ENCODE measurements around the gene IRF1.
A peak's percentile ranks its signal among the peaks of the same experiment; 100 is the strongest.

Gene IRF1

GRCh38 chr5:132447196-132447595 lies 43.4 kb downstream of the IRF1 start:
- Histone ChIP-seq H4K8ac (ENCODE audit: low read depth, low read length) (no peak overlapping the region), H3K79me1 (ENCODE audit: low read length) (peaks cover 12% of the 10 kb centered on the region), H3K4me1 (ENCODE audit: control insufficient read depth in 1 of 2, insufficient read depth in 2 of 2, low read length in 2 of 2) (peaks cover 17 to 23% of the 10 kb centered on the region in 2 experiments), H3K4me3 (ENCODE audit: low read depth, low read length) (no peak overlapping the region), H3K4ac (ENCODE audit: low read depth, low read length) (no peak overlapping the region), H3K9ac (ENCODE audit: low read length) (no peak overlapping the region), H3K27me3 (ENCODE audit: insufficient read depth, low read length) (no peaks in the 10 kb centered on the region), H3K9me3 (ENCODE audit: insufficient read depth, low read depth, low read length) (peaks cover 1% of the 10 kb centered on the region), H3K18ac (ENCODE audit: low read length) (no peak overlapping the region), H2AK5ac (ENCODE audit: low read length) (no peak overlapping the region), H4K91ac (ENCODE audit: low read depth, low read length) (peak overlapping the region; percentile 29), H3K4me2 (ENCODE audit: low read length) (no peak overlapping the region), H4K12ac (ENCODE audit: low read depth, low read length) (no peak overlapping the region), H2BK120ac (ENCODE audit: insufficient read depth, low read length, poor library complexity) (no peak overlapping the region), H2BK12ac (ENCODE audit: low read length) (peak overlapping the region; percentile 10), H2BK5ac (ENCODE audit: low read depth, low read length, poor library complexity) (no peak overlapping the region), H2AFZ (ENCODE audit: insufficient read depth, low read length, poor library complexity) (no peak overlapping the region), H3K27ac (ENCODE audit: low read depth, low read length) (no peak overlapping the region), H3K23ac (ENCODE audit: low read length) (no peak overlapping the region), H3K79me2 (ENCODE audit: control insufficient read depth, insufficient read depth, low read length, poor library complexity) (no peaks in the 10 kb centered on the region), H3K36me3 (ENCODE audit: control insufficient read depth in 1 of 2, insufficient read depth in 2 of 2, low read length in 2 of 2) (no peaks in the 10 kb centered on the region), H3K14ac (ENCODE audit: low read length) (no peak overlapping the region)
- peak in 1 of 2 donors; percentile 18 for DNase-seq
- no CpG with 5 or more reads among the region's 2 CpGs for WGBS (ENCODE audit: extremely low coverage, insufficient coverage, insufficient read length)

GRCh38 chr5:132446621-132447020 lies 44.0 kb downstream of the IRF1 start:
- Histone ChIP-seq H3K4ac (ENCODE audit: low read depth, low read length) (no peak overlapping the region), H4K12ac (ENCODE audit: low read depth, low read length) (no peak overlapping the region), H3K79me2 (ENCODE audit: control insufficient read depth, insufficient read depth, low read length, poor library complexity) (no peaks in the 10 kb centered on the region), H3K9ac (ENCODE audit: low read length) (peak overlapping the region; percentile 45), H2AFZ (ENCODE audit: insufficient read depth, low read length, poor library complexity) (peak overlapping the region; percentile 48), H3K36me3 (ENCODE audit: control insufficient read depth in 1 of 2, insufficient read depth in 2 of 2, low read length in 2 of 2) (no peaks in the 10 kb centered on the region), H2BK12ac (ENCODE audit: low read length) (peak overlapping the region; percentile 15), H3K18ac (ENCODE audit: low read length) (no peak overlapping the region), H3K23ac (ENCODE audit: low read length) (no peak overlapping the region), H3K79me1 (ENCODE audit: low read length) (peaks cover 12% of the 10 kb centered on the region), H2AK5ac (ENCODE audit: low read length) (peak overlapping the region; percentile 22), H4K91ac (ENCODE audit: low read depth, low read length) (peak overlapping the region; percentile 37), H3K27me3 (ENCODE audit: insufficient read depth, low read length) (no peaks in the 10 kb centered on the region), H3K4me3 (ENCODE audit: low read depth, low read length) (no peak overlapping the region), H3K9me3 (ENCODE audit: insufficient read depth, low read depth, low read length) (peaks cover 1% of the 10 kb centered on the region), H2BK5ac (ENCODE audit: low read depth, low read length, poor library complexity) (no peak overlapping the region), H4K8ac (ENCODE audit: low read depth, low read length) (no peak overlapping the region), H3K4me1 (ENCODE audit: control insufficient read depth in 1 of 2, insufficient read depth in 2 of 2, low read length in 2 of 2) (peaks cover 17 to 23% of the 10 kb centered on the region in 2 experiments), H2BK120ac (ENCODE audit: insufficient read depth, low read length, poor library complexity) (no peak overlapping the region), H3K14ac (ENCODE audit: low read length) (no peak overlapping the region), H3K27ac (ENCODE audit: low read depth, low read length) (no peak overlapping the region), H3K4me2 (ENCODE audit: low read length) (no peak overlapping the region)
- no CpG with 5 or more reads among the region's 6 CpGs for WGBS (ENCODE audit: extremely low coverage, insufficient coverage, insufficient read length)
- DNase-seq, result no peak

DNA sequence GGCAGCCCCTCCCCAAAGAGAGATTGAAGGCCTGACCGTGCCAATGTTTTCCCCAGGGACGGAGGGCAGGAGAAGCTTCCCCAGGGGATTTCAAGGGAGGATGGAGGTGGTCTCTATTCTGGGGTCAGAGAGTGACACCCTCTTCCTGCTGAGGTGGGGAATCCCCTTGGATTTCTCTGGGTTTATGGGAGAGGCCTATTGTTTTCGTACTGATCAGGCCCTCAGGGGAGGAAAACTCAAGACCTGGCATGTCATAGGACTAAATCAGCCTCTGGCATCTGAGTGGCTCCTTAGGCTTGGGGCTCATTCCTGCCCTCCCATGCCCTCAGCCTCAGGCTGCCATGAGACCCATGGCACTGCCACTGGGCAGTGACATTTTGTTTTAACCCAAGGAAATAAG lies 44.6 kb downstream of the IRF1 start:
- WGBS (ENCODE audit: extremely low coverage, insufficient coverage, insufficient read length), result no CpG with 5 or more reads among the region's 3 CpGs

GRCh38 chr5:132445640-132445923 lies 45.0 kb downstream of the IRF1 start:
- Histone ChIP-seq H4K8ac (ENCODE audit: low read depth, low read length) (peak overlapping the region; percentile 76), H3K79me1 (ENCODE audit: low read length) (peaks cover 12% of the 10 kb centered on the region), H2BK5ac (ENCODE audit: low read depth, low read length, poor library complexity) (peak overlapping the region; percentile 74), H2BK120ac (ENCODE audit: insufficient read depth, low read length, poor library complexity) (peak overlapping the region; percentile 59), H3K4me1 (ENCODE audit: control insufficient read depth in 1 of 2, insufficient read depth in 2 of 2, low read length in 2 of 2) (peaks cover 17 to 20% of the 10 kb centered on the region in 2 experiments), H4K12ac (ENCODE audit: low read depth, low read length) (peak overlapping the region; percentile 10), H3K36me3 (ENCODE audit: control insufficient read depth in 1 of 2, insufficient read depth in 2 of 2, low read length in 2 of 2) (no peaks in the 10 kb centered on the region), H2AFZ (ENCODE audit: insufficient read depth, low read length, poor library complexity) (peak overlapping the region; percentile 18), H3K27me3 (ENCODE audit: insufficient read depth, low read length) (no peaks in the 10 kb centered on the region), H3K9ac (ENCODE audit: low read length) (no peak overlapping the region), H2AK5ac (ENCODE audit: low read length) (peak overlapping the region; percentile 67), H3K79me2 (ENCODE audit: control insufficient read depth, insufficient read depth, low read length, poor library complexity) (no peaks in the 10 kb centered on the region), H3K4ac (ENCODE audit: low read depth, low read length) (peak overlapping the region; percentile 11), H2BK12ac (ENCODE audit: low read length) (peak overlapping the region; percentile 77), H3K4me3 (ENCODE audit: low read depth, low read length) (no peak overlapping the region), H3K9me3 (ENCODE audit: insufficient read depth, low read depth, low read length) (peaks cover 1% of the 10 kb centered on the region), H3K14ac (ENCODE audit: low read length) (peak overlapping the region; percentile 74), H4K91ac (ENCODE audit: low read depth, low read length) (peak overlapping the region; percentile 57), H3K27ac (ENCODE audit: low read depth, low read length) (peak overlapping the region; percentile 68), H3K4me2 (ENCODE audit: low read length) (peak overlapping the region; percentile 42), H3K18ac (ENCODE audit: low read length) (peak overlapping the region; percentile 63), H3K23ac (ENCODE audit: low read length) (no peak overlapping the region)
- no CpG with 5 or more reads among the region's 4 CpGs for WGBS (ENCODE audit: extremely low coverage, insufficient coverage, insufficient read length)
- DNase-seq, result peak in 1 of 2 donors; percentile 88

More for the DNA sequence above, 44.6 kb downstream of the IRF1 start:
- Histone ChIP-seq H4K91ac (ENCODE audit: low read depth, low read length) (peak overlapping the region; percentile 57), H3K23ac (ENCODE audit: low read length) (no peak overlapping the region), H2AK5ac (ENCODE audit: low read length) (peak overlapping the region; percentile 67), H3K36me3 (ENCODE audit: control insufficient read depth in 1 of 2, insufficient read depth in 2 of 2, low read length in 2 of 2) (no peaks in the 10 kb centered on the region), H2BK120ac (ENCODE audit: insufficient read depth, low read length, poor library complexity) (peak overlapping the region; percentile 59), H3K9me3 (ENCODE audit: insufficient read depth, low read depth, low read length) (peaks cover 1% of the 10 kb centered on the region), H3K79me1 (ENCODE audit: low read length) (peaks cover 12% of the 10 kb centered on the region), H3K18ac (ENCODE audit: low read length) (peak overlapping the region; percentile 63), H3K79me2 (ENCODE audit: control insufficient read depth, insufficient read depth, low read length, poor library complexity) (no peaks in the 10 kb centered on the region), H2BK12ac (ENCODE audit: low read length) (peak overlapping the region; percentile 79), H3K14ac (ENCODE audit: low read length) (peak overlapping the region; percentile 74), H3K4me2 (ENCODE audit: low read length) (peak overlapping the region; percentile 42), H4K8ac (ENCODE audit: low read depth, low read length) (peak overlapping the region; percentile 76), H3K4ac (ENCODE audit: low read depth, low read length) (peak overlapping the region; percentile 11), H3K27me3 (ENCODE audit: insufficient read depth, low read length) (no peaks in the 10 kb centered on the region), H3K27ac (ENCODE audit: low read depth, low read length) (peak overlapping the region; percentile 68), H4K12ac (ENCODE audit: low read depth, low read length) (peak overlapping the region; percentile 10), H2AFZ (ENCODE audit: insufficient read depth, low read length, poor library complexity) (peak overlapping the region; percentile 18), H3K4me1 (ENCODE audit: control insufficient read depth in 1 of 2, insufficient read depth in 2 of 2, low read length in 2 of 2) (peaks cover 17 to 20% of the 10 kb centered on the region in 2 experiments), H3K9ac (ENCODE audit: low read length) (no peak overlapping the region), H3K4me3 (ENCODE audit: low read depth, low read length) (no peak overlapping the region), H2BK5ac (ENCODE audit: low read depth, low read length, poor library complexity) (peak overlapping the region; percentile 74)
- DNase-seq, result peak in 1 of 2 donors; percentile 68
